Peyer's patch (tissue), 4 donors: Measurements from ENCODE around the gene SLC13A5. TPM values are rescaled to one million over a fixed set of nuclear protein-coding genes. Genes with fewer than 3 reads are reported as not detected.
A peak's percentile ranks its signal among the peaks of the same experiment; 100 is the strongest.

Experiments
- DNase-seq, 3 donors: peaks; one replicate each; pipeline ENCODE4 v3.0.0-alpha.2; 2017 to 2019
- H3K27ac ChIP-seq, 4 donors: fragments of 200-600 bp; sonication (generic); one replicate each; pipeline ENCODE4 v1.5.1; 2016 to 2019
- H3K27me3 ChIP-seq, 2 donors: fragments of 200-600 bp; sonication (generic); one replicate each; pipeline ENCODE4 v1.5.1; 2019
- H3K36me3 ChIP-seq, 3 donors: fragments of 200-600 bp; sonication (generic); one replicate each; pipeline ENCODE4 v1.5.1; 2016 to 2019
- H3K4me1 ChIP-seq, 4 donors: fragments of 200-600 bp; sonication (generic); one replicate each; pipeline ENCODE4 v1.5.1; 2016 to 2019
- H3K4me3 ChIP-seq, 4 donors: fragments of 200-600 bp; sonication (generic); 1 replicate in 3 of 4; 2 replicates in 1 of 4; pipeline ENCODE4 v1.5.1; 2016 to 2019; ENCODE audit warnings: mild to moderate bottlenecking in 1 of 4
- H3K9me3 ChIP-seq, 4 donors: fragments of 200-600 bp; sonication (generic); one replicate each; pipeline ENCODE4 v1.5.1; 2016 to 2019; ENCODE audit warnings: mild to moderate bottlenecking in 1 of 4
- CTCF ChIP-seq, 6 experiments: fragments of 450-650 bp in 4 of 6; fragments of 200-600 bp in 2 of 6; sonication (generic) in 1 of 6; IDR thresholded peaks; one replicate each; pipeline ENCODE4 v1.5.1; 2017 to 2019; ENCODE audit warnings: antibody characterized with exemption in 6 of 6, mild to moderate bottlenecking in 3 of 6, moderate library complexity in 1 of 6
- POLR2A ChIP-seq, 2 donors: fragments of 450-650 bp; IDR thresholded peaks; one replicate each; pipeline ENCODE4 v1.5.1; 2017; ENCODE audit warnings: antibody characterized with exemption in 2 of 2, mild to moderate bottlenecking in 2 of 2, moderate library complexity in 2 of 2
- total RNA-seq, 4 donors: library from RNA; depleted of rRNA; stranded (reverse); fragments of >200 nt; gene quantifications; one replicate each; pipeline ENCODE4 v1.1.0, GENCODE V29; 2016

SLC13A5 gene
- total RNA-seq, 4 donors from 2014 or later = not detected

GRCh38 chr17:6691546-6691945, 21.6 kb downstream of the SLC13A5 start:
- no peaks in the 10 kb centered on the region for H3K27me3 ChIP-seq
- H3K4me1 ChIP-seq = no peaks in the 10 kb centered on the region
- H3K4me3 ChIP-seq = no peak overlapping the region
- TF ChIP-seq POLR2A (IDR thresholded peaks at IDR 0.05) (no peak), CTCF (IDR thresholded peaks at IDR 0.05) (no peak)
- H3K36me3 ChIP-seq = no peaks in the 10 kb centered on the region
- H3K27ac ChIP-seq = no peak overlapping the region
- H3K9me3 ChIP-seq = no peaks in the 10 kb centered on the region
- no peak for DNase-seq

GRCh38 chr17:6690641-6691040, 22.5 kb downstream of the SLC13A5 start:
- Histone ChIP-seq H3K9me3 (no peaks in the 10 kb centered on the region), H3K4me3 (no peak overlapping the region), H3K27me3 (no peaks in the 10 kb centered on the region), H3K27ac (no peak overlapping the region), H3K4me1 (no peaks in the 10 kb centered on the region), H3K36me3 (no peaks in the 10 kb centered on the region)
- no peak for DNase-seq
- TF ChIP-seq CTCF (IDR thresholded peaks at IDR 0.05) (no peak), POLR2A (IDR thresholded peaks at IDR 0.05) (no peak)

DNA sequence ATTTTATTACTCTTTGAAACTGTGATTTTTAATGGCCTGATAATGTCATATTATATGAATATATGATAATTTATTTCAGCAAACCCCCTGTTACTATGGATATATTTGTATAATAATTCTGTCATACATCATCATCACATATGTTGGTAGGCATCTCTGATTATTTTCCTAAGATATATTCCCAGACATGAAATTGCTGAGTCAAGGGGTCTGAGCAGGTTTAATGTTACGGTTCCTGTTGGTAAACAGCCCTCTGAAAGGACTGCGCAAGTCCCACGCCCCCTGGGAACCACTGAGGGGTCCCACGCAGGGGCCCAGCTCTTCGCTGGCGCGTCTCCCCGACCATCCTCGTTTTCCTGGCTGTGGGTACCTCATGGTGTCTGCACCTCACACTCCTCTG, 24.2 kb downstream of the SLC13A5 start:
- no peaks in the 10 kb centered on the region for H3K27me3 ChIP-seq
- no peak overlapping the region for H3K27ac ChIP-seq
- no peak overlapping the region for H3K4me3 ChIP-seq
- no peaks in the 10 kb centered on the region for H3K4me1 ChIP-seq
- DNase-seq = no peak
- no peaks in the 10 kb centered on the region for H3K36me3 ChIP-seq
- H3K9me3 ChIP-seq = no peaks in the 10 kb centered on the region
- TF ChIP-seq CTCF (IDR thresholded peaks at IDR 0.05) (no peak), POLR2A (IDR thresholded peaks at IDR 0.05) (no peak)

DNA sequence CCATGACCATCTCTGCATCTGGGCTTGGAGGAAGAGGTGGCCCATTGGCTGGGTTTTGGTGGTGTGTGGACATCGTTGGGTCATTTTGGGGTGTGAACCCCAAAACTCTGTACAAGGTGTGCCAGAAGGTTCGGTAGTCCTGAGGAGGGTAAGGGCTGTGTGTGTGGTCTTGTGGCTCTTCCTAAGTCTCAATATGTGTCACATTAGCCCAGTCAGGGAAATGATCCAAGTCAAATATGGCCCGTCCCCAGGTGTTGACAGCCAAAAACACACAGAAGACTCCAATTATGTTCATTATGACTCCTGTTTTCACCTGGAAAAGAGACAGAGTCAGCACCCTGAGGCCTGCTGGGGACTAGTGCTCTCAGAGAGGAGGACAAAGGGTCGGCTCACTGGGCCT, 27.1 kb downstream of the SLC13A5 start:
- Histone ChIP-seq H3K4me3 (no peak overlapping the region), H3K9me3 (no peaks in the 10 kb centered on the region), H3K27ac (no peak overlapping the region), H3K36me3 (no peaks in the 10 kb centered on the region), H3K27me3 (no peaks in the 10 kb centered on the region), H3K4me1 (no peaks in the 10 kb centered on the region)
- peak in 1 of 3 donors; percentile 8 for DNase-seq
- TF ChIP-seq POLR2A (IDR thresholded peaks at IDR 0.05) (no peak), CTCF (IDR thresholded peaks at IDR 0.05) (no peak)

GRCh38 chr17:6684881-6685767, 28.0 kb downstream of the SLC13A5 start:
- no peak overlapping the region for H3K4me3 ChIP-seq
- no peak overlapping the region for H3K27ac ChIP-seq
- H3K9me3 ChIP-seq = no peaks in the 10 kb centered on the region
- H3K4me1 ChIP-seq = no peaks in the 10 kb centered on the region
- H3K27me3 ChIP-seq = no peaks in the 10 kb centered on the region
- TF ChIP-seq CTCF (IDR thresholded peaks at IDR 0.05) = no peak
- no peak for TF ChIP-seq POLR2A (IDR thresholded peaks at IDR 0.05)
- DNase-seq = peak in 1 of 3 donors; percentile 21
- no peaks in the 10 kb centered on the region for H3K36me3 ChIP-seq
